NCI-H82 (cell line): ENCODE measurements around the gene GIMAP5.

Source experiments
- DNase-seq: peaks from one replicate; lab custom pipeline; 2025; lab: John Stamatoyannopoulos, UW

Gene GIMAP5

GRCh38 chr7:150737265-150738055, at the start of gene GIMAP5:
Gene GIMAP5, plus strand, starts transcription at chr7:150737418. Its CDS starts 3,467 bp downstream, at chr7:150740885.
- no peak for DNase-seq

GRCh38 chr7:150688630-150689029, 48.6 kb upstream of the GIMAP5 start:
- DNase-seq, result no peak

DNA sequence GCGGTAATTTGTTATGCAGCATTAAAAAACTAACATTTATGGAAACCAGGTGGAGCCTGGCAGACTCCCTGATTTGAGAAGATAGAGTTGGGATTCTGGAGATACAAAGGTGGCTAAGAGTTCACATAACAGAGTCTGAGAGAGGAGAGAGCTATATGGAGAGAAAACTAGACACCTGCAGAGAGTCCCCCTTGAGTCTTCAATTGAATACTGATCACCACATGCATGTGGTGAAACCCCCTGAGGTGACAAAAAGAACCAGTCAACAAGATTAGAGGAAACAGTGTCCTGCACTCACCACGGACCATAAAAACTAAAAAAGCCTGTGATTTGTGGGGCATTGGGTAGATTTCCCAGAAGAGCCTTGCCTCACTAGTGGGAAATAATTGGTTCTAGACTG, 41.6 kb upstream of the GIMAP5 start:
- no peak for DNase-seq

DNA sequence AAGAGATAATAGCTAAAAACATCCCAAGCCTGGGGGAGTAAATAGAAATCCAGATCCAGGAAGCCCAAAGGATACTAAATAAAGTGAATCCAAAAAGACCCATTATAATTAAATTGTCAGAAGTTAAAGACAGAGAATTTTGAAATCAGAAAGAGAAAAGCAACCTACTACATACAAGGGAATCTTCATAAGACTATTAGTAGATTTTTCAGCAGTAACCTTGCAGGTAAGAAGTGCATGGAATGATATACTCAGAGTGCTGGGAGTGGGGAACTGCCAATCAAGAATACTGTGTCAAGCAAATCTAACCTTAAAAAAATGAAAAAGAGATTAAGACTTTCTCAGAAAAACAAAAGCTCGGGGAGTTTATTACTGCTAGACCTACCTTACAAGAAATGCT, 34.0 kb upstream of the GIMAP5 start:
- DNase-seq, result no peak

- DNase-seq, result no peak
Measured at GRCh38 chr7:150715293-150715692, 21.9 kb upstream of the GIMAP5 start.

DNA sequence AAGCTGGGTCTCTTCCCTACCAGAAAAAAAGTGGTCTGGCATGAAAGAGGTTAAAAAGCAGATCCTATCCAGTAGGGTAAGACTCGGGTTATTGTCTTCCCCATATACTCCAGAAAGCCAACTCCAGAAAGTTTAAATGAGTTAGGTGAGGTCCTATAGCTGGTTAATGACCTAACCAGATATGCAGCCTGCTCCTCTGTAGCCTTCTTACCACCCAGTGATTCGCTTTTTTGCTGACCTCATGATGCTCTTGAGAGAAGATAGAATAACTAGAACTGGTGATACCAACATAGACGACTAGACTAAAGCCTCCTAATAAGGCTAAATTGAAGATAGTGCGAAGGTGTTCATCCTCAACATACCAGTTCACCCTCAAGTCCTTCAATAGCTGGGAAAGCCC, 21.5 kb upstream of the GIMAP5 start:
- no peak for DNase-seq

- no peak for DNase-seq
Measured at GRCh38 chr7:150716368-150716767, 20.9 kb upstream of the GIMAP5 start, which contains the start of gene GIMAP1. Gene GIMAP1, plus strand, starts transcription at chr7:150716613. Its CDS starts 2,435 bp downstream, at chr7:150719048.

DNA sequence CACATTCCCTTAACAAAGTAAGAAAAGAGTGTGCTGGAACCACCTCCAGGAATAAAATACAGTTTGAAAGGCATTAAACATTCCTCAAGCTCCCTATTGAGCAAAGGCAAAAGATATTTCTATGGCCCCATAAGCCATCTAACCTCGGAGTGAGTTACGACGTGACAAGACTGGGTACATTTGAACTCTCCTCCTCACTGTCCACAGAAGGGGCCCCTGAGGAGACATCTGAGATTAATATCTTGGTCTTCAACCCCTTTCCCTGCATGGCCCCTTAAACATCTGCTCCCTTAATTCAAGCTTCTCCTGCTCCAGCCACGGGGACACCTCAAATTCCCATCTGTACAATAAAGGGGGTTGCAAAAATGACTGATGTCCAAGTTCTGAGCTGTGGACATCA, 20.3 kb upstream of the GIMAP5 start:
- no peak for DNase-seq

DNA sequence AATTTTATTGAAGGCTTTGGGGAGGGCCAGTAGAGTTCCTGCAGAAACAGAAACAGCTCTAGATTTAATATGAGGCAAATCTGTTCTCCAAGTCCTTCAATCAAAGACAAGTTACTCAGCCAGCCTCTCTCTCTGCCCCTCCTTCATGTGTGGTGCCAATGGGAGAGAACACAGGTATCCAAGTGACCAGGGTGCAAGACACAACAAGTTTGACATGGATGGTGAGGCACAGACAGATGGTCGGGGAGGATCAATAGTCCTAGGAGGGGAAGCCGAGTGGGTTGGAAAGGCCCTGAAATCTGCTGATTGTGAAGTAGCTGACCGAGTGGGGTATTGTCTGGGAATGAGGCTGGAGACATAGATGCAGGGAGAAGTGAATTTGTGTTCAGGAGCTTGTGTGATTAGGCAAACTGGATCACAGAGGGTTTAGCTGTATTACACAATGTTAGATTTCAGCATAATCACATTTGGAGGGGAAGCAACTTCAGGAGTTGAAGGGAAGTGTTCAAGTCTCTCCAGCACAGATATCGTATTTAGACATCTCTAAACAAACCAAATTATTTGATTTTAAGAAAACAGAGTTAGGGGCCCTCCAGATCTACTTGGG, 19.3 kb upstream of the GIMAP5 start:
- DNase-seq, result no peak

DNA sequence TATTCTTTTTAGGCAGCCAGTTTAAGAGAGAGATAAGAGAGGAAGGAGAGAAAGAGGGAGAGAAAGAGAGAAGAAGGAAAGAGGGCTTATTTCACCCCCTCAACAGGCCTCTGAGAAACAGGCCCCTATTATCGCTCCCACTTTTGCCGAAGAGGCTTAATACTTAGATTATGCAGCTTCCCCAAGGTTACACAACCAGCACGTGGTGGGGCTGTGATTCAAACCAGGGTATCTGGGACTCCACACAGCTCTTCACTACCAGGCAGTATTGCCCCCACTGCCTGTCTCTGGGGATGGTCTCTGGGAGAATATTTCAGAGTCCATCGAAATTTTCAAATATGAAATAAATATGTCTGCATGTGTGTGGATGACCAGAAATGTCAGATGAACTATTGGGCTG, 17.8 kb upstream of the GIMAP5 start:
- no peak for DNase-seq

DNA sequence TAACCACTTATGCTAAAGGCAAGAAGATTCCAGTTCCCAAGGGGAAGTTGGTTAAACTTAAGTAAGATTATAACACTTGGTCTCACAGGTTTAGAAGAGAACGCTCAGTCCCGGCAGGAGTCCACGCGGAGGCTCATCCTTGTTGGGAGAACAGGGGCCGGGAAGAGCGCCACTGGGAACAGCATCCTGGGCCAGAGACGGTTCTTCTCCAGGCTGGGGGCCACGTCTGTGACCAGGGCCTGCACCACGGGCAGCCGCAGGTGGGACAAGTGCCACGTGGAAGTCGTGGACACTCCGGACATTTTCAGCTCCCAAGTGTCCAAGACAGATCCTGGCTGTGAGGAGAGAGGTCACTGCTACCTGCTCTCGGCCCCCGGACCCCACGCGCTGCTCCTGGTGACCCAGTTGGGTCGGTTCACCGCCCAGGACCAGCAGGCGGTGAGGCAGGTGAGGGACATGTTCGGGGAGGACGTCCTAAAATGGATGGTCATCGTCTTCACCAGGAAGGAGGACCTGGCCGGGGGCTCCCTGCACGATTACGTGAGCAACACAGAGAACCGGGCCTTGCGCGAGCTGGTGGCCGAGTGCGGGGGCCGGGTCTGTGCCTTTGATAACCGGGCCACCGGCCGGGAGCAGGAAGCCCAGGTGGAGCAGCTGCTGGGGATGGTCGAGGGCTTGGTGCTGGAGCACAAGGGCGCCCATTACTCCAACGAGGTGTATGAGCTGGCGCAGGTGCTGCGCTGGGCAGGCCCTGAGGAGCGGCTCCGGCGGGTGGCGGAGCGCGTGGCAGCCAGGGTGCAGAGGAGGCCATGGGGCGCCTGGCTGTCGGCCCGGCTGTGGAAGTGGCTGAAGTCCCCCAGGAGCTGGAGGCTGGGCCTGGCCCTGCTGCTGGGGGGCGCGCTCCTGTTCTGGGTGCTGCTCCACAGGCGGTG, 17.0 kb upstream of the GIMAP5 start:
- no peak for DNase-seq

- no peak for DNase-seq
Measured at GRCh38 chr7:150721970-150722373, 15.2 kb upstream of the GIMAP5 start.

- DNase-seq, result no peak
Measured at GRCh38 chr7:150722431-150722931, 14.7 kb upstream of the GIMAP5 start.

- no peak for DNase-seq
Measured at GRCh38 chr7:150723467-150723866, 13.8 kb upstream of the GIMAP5 start.

GRCh38 chr7:150727381-150727780, 9.8 kb upstream of the GIMAP5 start:
- DNase-seq, result no peak

DNA sequence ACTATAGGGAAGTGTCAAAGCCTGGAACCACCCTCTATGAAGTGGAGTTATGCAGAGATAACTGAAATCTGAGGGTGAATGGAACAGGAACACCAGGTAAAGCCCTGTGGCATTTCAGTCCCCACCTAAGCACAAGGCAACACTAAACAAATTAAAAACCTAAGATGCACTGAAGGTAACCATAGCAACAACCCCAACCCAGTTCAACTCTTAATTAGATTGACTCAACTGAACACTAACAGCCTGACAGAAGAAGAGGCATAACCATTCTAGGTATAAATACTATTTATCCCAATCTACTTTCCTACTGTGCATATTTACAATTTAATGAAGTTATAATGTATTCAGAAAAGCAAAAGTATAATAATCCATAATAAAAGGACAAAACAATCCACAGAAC, 9.2 kb upstream of the GIMAP5 start:
- DNase-seq, result no peak

GRCh38 chr7:150728609-150729008, 8.6 kb upstream of the GIMAP5 start:
- no peak for DNase-seq

DNA sequence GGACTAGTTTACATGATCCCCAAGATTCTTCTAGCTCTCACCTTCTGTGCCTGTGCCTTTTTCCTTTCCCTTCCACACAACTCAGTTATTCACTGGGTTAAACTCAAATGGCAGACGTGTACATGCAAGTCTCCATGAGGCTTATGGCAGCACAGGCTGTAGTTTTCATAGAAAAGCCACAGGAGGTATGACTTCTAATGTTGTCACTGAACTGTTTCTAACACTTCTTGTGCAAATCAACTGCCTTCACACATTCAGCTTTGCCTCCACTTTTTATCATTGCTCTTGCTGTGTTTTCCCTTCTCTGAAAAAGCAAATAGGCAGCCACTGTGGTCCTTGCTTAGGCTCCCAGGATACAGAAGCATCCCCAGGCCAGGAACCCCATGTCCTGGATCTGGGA, 5.3 kb upstream of the GIMAP5 start:
- DNase-seq, result no peak

- no peak for DNase-seq
Measured at GRCh38 chr7:150732786-150733481, 4.3 kb upstream of the GIMAP5 start.

GRCh38 chr7:150733482-150734095, 3.6 kb upstream of the GIMAP5 start:
- no peak for DNase-seq

- no peak for DNase-seq
Measured at GRCh38 chr7:150734254-150734653, 3.0 kb upstream of the GIMAP5 start.
